HG03196 (cell line): Measurements from ENCODE around the gene CCT8.

Experiments used
- ATAC-seq: cut with Tn5 transposase; IDR thresholded peaks from one replicate; pipeline ENCODE4 v1.9.1; 2021; ENCODE audit not compliant: unreplicated experiment

CCT8 gene

GRCh38 chr21:29073222-29074006 is at the start of gene CCT8:
Gene CCT8, minus strand, starts transcription at chr21:29073648. Its CDS starts 58 bp downstream, at chr21:29073590.
- peak; percentile 96 for ATAC-seq

DNA sequence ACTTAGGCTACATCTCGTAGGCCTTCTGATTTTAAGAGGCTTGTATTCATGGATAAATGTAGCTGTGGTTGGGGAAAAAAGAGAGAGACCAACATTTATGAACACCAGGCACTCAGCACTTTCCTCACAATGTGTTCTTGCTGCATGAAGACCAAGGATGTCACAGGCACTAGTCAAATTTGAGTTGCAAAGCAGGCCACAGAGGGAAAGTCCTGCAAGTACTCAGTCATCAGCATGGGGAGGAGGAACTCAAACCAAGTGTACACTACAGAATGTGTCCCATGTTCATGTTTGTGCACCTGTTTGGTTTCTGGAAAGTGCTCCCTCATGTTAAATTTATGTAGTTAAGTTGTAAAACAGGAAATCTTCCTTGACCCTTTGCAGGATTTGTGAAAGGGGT is 48.3 kb upstream of the CCT8 start:
- ATAC-seq, result peak; percentile 66

- ATAC-seq, result no peak
These were observed 44.0 kb upstream of the CCT8 start for GRCh38 chr21:29117372-29117955.

GRCh38 chr21:29115899-29116298 is 42.5 kb upstream of the CCT8 start:
- ATAC-seq, result no peak

- ATAC-seq, result no peak
These were observed 41.5 kb upstream of the CCT8 start for GRCh38 chr21:29114765-29115500.

GRCh38 chr21:29105218-29105617 is 31.8 kb upstream of the CCT8 start:
- no peak for ATAC-seq

DNA sequence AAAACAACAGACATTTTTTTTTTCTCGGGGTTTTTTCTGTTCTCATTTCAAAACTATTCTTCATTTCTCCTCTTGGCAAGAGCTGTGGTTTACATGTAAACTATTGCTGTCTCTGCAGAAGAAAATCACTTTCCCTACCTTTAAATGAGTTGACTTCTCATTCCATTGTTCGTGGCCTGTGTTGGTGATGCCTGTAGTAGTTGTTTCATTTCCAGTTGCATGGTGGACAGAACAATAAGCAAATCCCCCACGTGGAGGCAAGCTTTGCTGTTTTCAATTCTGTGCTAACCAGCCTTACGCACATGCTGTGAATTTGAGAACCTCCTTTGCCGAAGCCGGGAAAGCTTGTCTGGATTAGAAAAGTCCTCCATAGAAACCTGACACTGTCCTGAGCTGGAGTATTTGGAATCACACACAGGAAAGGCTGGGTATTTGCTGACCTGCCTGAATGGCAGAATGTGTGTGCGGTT is 30.8 kb upstream of the CCT8 start:
- no peak for ATAC-seq

DNA sequence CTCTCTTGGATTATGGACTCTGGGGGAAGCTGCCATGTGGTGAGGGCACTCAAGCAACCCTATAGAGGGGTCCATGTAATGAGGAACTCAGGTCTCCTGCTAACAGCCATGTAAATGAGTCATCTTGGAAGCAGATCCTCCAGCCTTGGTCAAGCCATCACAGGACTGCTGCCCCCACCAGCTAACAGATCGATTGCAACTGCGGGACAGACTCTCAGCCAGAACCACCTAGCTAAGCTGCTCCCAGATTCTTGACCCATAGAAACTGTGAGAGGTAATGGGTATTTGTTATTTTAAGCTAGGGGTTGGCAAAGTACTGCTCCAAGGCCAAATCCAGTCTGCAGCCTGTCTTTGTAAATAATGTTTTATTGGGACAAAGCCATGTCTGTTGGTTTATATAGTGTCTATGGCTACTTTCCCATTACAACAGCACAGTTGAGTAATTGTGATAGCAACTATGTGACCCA is 29.4 kb upstream of the CCT8 start:
- no peak for ATAC-seq

- no peak for ATAC-seq
These were observed 24.7 kb upstream of the CCT8 start for GRCh38 chr21:29098156-29098555.

DNA sequence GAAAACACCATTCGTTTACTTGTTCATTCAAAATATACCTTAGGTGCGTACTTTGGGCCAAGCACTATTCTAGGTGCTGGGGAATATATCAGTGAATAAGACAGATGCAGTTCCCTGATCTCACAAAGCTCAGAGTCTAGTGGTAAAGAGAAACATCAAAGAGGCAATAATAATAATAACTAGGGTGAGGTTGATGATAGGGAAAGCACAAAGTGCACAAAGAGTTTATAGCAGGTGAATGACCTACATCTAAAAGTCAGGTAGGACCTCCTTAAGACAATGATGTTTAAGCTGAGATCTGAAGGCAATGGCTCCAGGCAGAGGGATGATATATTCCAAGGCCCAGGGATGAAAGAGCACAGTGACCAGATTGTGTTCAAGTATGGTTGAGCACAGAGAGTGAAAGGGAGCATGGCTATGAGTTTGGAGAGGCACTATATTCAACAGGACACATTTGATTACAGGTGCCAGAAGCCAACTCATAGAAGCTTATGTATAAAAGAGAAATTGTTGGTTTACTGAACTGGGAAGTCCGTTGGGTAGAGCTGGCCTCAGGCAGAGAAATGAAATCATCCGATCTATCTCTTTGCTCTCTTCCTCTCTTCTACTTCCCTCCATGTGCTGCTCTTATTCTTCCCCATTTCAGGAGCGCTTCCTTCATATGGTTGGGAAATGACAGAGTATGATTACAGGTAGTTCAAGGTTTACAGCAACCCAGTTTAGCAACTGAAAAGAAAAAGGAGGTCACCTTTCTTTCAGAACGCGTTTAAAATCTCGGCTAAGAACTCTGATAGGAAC is 23.0 kb upstream of the CCT8 start:
- no peak for ATAC-seq

DNA sequence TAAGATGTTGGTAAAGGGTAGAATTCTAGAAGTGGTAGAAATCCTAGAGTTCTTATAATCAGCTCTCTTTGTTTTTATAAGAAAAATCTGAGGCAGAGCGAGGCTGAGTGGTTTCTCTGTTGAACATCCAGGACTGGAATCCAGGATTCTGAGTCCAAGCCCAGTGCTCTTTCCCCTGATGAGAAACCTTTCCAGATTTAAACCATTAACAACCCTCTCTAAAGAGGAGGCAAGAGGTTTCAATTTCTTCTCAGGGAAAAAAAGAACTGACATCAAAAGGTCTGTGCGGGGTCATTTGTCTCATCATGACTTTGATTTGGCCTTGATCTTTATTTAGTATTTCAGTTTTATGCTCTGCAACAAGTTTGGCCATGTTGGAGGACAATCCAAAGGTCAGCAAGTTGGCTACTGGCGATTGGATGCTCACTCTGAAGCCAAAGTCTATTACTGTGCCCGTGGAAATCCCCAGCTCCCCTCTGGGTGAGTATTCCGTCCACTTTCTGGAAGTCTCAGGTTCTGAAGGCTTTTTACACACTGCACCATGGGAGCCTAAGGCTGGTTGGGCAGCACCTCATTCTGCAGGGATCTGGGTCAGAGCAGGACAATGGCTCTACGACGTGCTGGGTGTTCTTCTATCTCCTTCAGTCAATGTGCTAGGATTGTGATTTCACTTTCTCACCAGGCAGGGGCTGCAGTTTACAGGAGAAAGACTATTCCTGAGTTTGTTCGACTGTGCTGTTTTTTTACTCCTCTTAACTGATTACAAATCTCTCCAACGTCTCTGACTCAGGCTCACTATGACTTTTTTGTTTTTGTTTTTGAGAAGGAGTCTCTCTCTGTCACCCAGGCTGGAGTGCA is 18.9 kb upstream of the CCT8 start:
- no peak for ATAC-seq

GRCh38 chr21:29091033-29091432 is 17.6 kb upstream of the CCT8 start:
- no peak for ATAC-seq

DNA sequence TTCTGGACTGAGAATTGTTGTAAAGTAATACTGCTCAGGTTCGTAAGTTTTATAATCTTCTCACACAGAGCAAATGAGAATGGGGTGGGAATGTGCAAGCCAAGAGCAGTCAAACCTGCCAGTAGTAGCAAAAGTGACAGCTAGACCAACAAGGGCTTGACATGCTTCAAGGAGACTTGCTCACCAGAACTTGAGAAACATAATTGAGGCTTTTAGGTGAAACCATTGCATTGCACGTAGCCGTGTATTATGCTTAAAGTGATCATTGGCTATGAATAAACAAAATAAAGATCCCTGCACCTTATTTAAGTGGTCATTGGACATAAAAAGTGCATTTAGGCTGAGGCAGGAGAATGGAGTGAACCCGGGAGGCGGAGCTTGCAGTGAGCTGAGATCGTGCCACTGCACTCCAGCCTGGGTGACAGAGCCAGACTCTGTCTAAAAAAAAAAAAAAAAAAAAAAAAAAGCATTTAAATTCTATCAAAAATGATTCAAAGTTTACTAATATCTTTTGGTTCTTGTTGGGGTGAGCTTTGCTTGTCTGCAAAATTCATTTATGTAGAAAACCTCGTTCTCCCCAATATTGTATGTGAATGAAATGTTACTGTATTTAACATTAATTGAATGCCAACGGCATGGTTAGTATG is 11.8 kb upstream of the CCT8 start:
- ATAC-seq, result no peak

DNA sequence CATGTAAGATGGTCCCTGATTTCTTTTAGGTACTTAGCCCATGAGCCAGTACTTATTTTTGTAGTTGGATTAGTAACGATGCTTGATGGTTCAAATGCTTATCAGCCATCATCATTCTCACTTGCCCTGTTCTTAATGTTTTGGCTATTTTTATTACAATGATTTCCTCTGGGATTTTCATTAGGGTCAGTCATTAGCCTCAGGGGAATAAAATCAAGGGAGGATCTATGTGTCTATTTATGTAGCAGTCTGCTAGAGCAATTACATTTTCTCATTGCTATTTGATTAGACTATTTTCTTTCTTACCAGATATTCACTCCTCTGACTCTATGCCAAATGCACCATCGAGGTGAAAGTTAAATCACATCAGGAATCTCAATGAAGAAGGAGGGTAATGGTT is 10.9 kb upstream of the CCT8 start:
- no peak for ATAC-seq

- no peak for ATAC-seq
These were observed 9.9 kb upstream of the CCT8 start for GRCh38 chr21:29083306-29083705.

DNA sequence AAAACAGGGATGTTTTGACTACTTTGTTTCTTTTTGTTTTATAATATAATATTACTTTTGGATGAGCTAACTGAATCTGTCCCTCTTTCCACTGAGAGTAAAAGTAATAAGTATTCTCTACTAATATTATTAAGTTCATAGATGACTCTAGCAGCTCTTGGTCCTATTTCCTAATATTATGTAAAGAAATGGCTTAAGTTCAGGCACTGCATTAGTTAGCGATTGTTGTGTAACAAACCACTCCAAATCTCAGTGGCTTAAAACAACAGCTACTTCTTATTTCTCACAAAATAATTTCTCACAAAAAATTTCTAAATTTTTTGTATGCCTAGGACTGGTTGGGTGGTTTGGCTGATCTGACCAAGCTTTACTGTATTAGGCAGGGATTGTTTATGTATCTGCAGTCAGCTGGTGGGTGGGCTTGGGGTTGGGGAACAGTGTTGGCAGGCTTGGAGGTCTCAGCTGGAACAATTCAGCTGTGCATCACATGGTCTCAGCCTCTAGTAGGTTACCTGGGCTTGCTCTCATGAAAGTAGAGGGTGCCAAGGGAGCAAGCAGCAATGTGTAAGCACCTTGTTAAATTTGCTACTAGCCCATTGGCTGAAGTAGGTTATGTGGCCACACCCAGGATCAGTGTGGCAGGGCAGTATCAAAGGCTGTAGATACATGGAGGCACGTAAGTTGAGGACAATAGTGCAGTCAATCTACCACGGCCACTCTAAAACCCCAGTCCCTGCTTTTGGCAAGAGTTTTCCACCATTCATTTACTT is 8.8 kb upstream of the CCT8 start:
- ATAC-seq, result no peak

- ATAC-seq, result no peak
These were observed 7.0 kb upstream of the CCT8 start for GRCh38 chr21:29080454-29080941.

DNA sequence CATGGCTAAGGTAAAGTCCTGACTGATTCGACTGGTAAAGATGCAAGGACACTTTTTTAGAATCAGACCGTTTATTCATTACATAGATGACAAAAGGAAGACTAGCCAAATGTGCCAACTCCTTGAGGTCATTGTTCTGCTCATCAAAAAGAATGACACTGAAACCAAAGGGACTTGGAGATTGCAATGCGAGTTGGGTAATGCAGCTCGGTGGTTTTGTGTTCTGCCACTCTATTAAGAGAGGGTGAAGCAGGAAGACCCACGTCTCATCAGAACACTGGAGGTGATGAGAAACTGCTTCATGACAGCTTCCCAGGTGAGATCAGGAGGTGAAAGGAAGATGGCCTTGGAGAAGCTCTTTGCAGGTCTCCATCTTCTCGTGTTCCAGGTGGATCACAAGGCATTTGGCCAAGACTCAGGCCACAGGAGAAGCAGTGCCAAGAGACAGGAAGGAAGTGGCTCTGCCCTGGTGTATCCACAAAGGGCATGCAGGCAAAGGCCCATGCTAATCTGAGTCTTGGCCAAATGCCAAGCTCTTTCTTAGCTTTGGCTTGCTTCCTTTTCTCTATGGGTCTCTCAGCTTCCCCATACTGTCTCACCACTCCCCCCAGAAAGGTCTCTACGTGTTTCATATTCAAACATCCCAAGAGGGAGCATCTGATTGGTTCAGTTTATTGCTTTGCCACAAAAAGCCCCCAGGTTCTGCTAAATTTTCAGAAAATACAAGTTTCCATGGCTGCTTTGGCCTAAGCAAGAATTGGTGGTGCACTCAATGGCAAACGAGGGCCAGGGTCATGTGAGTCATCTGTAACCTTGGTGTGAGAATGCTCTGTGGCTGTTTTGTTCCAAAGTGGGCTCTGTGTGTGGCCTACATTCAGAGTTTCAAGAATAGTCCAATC is 5.7 kb upstream of the CCT8 start:
- ATAC-seq, result no peak
